Prostate gland (tissue), 2 donors: ENCODE results near the gene MCM7.

Experiments used
- CTCF ChIP-seq, 4 experiments: fragments of 200-600 bp in 2 of 4; fragments of 450-650 bp in 2 of 4; sonication (generic) in 2 of 4; IDR thresholded peaks; 1 replicate in 3 of 4; 2 replicates in 1 of 4; pipeline ENCODE4 v1.5.1; 2016 to 2019; ENCODE audit warnings: antibody characterized with exemption in 4 of 4, mild to moderate bottlenecking in 2 of 4, moderate library complexity in 2 of 4
- POLR2AphosphoS5 ChIP-seq: sonication (generic); formaldehyde crosslinking; IDR thresholded peaks from one replicate; pipeline ENCODE4 v1.6.1; 2017; ENCODE audit warnings: antibody characterized with exemption

DNA sequence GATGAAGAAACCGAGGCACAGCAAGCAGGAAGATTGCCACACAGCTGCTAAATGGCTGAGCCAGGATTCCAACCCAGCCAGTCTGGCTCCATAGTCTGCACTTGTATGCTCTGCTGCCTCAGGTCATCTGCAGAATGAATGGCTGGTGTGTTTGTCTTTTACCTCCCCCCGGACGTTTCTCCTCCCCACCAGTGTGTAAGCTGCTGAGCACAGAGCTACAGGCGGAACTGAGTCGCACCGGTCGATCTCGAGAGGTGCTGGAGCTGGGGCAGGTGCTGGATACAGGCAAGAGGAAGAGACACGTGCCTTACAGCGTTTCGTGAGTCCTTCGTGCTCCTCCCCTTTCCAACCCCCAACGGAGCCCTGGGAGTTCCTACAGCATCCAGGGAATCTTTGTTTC lies 20.9 kb upstream of the MCM7 start:
- TF ChIP-seq CTCF (IDR thresholded peaks at IDR 0.05) = no peak
- no peak for TF ChIP-seq POLR2AphosphoS5
